Hepatic stellate cell (primary cell): ENCODE data around the gene AHCTF1.

ENCODE experiments used
- DNase-seq: peaks from one replicate; pipeline ENCODE4 v3.0.0; 2011; ENCODE audit warnings: low spot score

AHCTF1 gene, protein sequence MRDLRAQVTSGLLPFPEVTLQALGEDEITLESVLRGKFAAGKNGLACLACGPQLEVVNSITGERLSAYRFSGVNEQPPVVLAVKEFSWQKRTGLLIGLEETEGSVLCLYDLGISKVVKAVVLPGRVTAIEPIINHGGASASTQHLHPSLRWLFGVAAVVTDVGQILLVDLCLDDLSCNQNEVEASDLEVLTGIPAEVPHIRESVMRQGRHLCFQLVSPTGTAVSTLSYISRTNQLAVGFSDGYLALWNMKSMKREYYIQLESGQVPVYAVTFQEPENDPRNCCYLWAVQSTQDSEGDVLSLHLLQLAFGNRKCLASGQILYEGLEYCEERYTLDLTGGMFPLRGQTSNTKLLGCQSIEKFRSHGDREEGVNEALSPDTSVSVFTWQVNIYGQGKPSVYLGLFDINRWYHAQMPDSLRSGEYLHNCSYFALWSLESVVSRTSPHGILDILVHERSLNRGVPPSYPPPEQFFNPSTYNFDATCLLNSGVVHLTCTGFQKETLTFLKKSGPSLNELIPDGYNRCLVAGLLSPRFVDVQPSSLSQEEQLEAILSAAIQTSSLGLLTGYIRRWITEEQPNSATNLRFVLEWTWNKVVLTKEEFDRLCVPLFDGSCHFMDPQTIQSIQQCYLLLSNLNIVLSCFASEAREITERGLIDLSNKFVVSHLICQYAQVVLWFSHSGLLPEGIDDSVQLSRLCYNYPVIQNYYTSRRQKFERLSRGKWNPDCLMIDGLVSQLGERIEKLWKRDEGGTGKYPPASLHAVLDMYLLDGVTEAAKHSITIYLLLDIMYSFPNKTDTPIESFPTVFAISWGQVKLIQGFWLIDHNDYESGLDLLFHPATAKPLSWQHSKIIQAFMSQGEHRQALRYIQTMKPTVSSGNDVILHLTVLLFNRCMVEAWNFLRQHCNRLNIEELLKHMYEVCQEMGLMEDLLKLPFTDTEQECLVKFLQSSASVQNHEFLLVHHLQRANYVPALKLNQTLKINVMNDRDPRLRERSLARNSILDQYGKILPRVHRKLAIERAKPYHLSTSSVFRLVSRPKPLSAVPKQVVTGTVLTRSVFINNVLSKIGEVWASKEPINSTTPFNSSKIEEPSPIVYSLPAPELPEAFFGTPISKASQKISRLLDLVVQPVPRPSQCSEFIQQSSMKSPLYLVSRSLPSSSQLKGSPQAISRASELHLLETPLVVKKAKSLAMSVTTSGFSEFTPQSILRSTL (N-terminal part only)

DNA sequence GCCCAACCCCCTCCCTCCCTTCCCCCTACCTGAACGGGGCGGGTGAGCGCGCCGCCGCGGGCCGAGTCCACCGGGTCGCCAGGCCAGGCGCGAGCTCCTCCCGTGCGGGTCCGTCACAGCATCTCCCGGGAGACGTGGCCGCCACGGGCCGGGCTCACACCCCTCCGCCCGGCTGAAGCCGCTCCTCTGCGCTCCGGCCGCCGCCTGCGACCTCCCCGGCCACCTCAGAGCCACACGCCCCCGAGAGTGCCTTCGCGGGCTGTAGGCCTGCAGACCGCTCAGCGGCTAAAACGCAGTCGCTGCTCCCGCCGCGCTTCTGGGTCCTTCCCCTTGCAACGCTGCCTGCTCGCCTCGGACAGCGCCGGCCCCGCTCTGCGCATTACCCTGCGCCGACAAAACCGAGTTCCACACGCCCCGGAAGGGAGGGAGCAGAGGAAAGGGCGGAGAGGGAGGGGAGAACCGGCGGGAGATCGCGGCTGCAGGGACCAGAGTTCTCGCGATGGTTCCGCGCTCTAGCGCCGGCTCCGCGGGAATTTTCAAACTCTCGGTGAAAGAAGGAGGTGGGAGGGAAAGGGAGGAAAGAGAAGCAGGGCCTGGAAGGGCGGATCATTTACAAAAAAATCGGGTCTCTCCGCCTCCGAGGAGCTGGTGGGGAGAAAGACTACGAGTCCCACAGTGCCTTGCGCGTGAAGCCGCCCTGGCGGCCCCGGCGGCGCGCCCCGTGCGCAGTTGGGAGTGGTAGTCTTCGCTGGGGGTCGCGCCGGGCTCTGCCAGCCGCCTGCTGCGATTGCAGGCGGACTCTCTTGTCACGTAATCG lies at the start of gene AHCTF1:
AHCTF1 (minus strand) TSS at position 400 of the 817 bp plus-strand sequence. CDS start 13,578 bp downstream, outside the sequence.
- peak; percentile 97 for DNase-seq

DNA sequence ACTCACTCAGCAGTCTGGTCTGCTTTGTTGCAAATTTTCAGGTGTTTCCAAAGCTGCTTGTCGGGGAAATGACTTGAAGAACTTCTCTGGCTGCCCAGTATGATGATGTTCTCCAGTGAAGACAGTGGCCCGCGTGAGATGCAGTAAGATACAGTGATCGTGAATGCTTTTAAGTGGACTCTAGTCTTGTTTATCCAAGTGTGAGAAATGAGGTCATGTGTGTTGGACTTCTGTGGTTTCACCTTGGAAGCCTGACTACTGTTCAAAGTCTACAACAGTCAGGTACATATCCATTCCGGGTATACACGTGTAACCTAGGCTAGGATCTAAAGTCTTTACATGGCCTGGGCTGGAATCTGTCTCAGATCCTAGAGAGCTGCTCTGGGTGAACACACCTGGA lies 47.0 kb upstream of the AHCTF1 start:
- DNase-seq = no peak

DNA sequence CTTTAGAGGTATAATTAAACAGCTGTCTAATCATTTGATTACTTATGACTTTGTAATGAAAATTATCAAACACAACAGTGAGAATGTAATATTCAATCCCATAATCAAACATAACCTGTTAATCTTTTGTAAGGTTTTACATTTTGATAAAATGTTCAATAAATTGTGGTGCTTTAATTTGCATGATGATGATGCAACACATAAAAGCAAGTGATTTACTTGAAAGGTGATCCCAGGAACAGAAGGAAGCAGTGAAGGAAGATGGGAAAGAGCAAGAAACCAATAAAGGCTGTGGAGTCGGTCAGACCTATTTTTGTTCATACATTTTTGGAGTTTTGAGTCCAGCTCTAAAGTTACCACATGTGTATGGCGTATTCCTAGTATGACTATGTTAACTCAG lies 46.5 kb upstream of the AHCTF1 start:
- no peak for DNase-seq

DNA sequence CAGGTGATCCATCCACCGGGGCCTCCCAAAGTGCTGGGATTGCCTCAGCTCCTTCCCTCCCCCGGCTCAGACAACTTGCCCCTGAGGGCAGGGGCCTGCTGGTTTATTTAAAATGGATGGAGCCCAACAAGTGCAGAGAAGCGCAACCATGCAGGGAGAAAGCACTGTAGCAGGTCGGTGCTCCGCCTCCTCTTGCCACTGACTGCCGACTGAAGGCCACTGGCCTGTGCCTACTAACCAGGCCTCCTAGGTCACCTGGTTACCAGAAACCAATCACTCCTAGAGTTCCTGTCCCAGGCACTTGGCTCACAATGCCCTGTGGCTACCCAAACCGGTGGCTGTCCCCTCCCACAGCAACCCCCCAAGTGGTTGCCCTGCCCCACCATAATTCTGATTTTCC lies 40.2 kb upstream of the AHCTF1 start:
- no peak for DNase-seq

DNA sequence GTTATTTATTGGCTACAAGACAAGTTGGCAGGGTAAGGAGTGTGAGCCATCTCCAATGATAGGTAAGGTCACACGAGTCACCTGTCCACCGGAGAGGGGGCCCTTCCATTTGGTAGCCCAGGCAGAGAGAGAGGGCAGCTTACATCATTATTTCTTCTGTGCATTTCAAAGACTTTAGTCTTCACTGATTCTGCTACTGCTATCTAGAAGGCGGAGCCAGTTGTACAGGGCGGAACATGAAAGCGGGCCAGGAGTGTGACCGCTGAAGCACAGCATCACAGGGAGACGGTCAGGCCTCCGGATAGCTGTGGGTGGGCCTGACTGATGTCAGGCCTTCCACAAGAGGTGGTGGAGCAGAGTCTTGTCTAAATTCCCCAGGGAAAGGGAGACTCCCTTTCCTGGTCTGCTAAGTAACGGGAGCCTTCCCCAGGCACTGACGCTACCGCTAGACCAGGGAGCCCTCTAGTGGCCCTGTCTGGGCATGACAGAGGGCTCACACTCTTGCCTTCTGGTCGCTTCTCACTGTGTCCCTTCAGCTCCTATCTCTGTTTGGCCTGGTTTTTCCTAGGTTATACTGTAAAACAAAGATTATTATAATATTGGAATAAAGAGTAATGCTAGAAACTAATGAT lies 39.5 kb upstream of the AHCTF1 start:
- peak; percentile 11 for DNase-seq

DNA sequence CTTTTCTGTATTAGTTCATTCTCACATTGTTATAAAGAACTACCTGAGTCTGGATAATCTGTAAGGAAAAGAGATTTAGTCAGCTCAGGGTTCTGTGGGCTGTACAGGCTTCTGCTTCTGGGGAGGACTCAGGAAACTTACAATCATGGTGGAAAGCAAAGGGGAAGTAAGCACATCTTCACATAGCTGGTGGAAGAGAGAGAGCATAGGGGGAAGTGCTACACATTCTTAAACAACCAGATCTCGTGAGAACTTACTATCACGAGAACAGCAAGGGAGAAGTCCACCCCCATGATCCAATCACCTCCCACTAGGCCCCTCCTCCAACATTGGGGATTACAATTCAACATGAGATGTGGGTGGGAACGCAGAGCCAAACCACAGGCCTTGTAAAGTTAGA lies 37.9 kb upstream of the AHCTF1 start:
- no peak for DNase-seq

DNA sequence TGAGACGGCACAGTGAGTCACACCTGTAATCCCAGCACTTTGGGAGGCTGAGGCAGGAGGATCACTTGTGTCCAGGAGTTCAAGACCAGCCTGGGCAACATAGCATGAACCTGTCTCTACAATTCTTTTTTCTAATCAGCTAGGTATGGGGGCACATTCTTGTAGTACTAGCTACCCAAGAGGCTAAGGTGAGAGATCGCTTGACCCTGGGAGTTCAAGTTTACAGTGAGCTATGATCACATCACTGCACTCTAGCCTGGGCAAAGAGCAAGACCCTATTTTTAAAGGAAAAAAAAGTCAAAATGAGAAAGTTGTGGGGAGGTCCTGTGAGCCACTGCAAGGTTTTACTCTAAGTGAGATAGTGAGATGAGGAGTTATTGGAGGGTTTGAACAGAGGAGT lies 34.8 kb upstream of the AHCTF1 start:
- DNase-seq = no peak

DNA sequence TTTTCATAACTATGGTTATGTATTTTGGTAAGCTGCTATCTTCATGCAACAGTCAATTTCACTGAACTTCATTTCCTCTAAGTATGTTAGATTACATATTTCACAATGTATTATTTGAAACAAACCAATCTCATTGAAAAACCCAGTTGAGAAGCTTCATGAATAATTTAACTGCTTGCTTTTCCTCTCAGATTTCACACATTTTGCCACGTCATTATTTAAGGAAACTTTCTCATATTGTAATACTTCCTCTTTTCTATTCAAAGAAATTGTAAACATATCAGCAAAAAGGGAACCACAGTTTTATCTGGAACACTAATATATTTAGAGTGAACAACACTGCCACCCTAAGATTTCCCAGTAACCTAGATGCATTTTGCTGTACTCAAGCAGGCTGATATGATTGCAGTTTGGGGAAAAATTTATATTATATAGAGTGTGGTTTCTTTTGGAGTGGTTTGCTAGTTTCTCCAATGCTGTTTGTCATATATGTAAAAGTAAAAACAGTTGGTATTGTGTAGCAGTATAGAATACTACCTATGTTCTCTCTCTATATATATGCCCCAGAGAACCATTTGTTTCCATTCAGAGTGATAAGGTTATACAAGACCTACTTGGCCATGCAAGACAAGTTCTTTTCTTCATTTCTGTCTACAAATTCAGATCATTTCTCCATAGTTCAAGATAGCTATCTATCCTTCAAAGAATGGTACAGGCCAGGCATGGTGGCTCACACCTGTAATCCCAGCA lies 28.4 kb upstream of the AHCTF1 start:
- DNase-seq = no peak

DNA sequence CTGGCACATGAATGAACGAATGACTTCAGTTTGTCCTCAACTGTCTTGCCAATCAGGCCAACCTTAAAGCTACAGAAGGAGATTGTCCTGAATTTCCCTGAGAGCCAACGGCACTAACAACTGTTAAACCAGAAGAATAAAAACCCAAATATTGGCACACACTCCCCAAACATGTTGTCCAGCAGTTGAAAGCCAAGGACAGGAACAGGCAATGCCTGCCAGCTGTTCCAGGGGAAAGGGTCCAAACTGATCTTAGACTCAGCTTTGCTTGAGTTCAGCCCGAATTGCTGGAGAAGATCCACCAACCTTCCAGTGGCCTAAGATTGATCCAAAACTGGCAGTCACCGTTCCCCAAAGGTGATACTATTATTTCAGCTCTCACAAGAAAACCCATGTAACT lies 22.4 kb upstream of the AHCTF1 start:
- no peak for DNase-seq

DNA sequence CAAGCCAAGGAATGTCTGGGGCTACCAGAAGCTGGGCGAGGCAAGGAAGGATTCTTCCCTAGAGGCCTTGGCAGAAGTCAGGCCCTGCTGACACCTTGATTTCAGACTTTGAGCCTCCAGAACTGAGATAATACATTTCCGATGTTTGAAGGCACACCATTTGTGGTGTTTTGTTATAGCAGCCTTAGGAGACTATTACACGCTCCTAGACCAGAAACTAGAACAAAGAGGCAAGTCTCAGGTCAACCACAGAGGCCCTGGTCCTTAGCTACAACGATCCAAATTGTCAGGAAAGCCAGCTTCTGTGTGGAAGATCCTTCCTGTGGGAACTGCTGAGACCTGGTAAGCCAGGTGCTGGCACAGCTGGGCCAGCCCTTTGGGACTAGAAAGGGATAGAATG lies 19.7 kb upstream of the AHCTF1 start:
- no peak for DNase-seq

DNA sequence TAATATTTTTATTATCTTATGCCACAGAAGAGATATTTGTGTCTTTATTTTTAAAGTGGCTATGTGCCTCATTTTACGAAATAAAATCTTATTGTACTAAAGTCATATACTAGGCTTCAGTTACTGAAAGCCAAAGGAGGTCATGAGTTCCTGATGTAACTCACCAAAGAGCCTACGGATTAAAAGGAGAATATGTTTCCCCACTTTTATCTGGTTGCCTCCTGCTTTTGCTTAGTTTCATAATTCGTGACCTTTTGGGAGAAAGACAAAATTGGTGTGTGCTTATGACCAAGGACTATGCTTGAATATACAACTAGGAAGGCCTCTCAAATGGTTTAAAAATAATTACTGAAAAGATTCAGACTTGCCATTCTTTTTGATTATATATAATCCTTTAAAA lies 18.2 kb upstream of the AHCTF1 start:
- DNase-seq = no peak

DNA sequence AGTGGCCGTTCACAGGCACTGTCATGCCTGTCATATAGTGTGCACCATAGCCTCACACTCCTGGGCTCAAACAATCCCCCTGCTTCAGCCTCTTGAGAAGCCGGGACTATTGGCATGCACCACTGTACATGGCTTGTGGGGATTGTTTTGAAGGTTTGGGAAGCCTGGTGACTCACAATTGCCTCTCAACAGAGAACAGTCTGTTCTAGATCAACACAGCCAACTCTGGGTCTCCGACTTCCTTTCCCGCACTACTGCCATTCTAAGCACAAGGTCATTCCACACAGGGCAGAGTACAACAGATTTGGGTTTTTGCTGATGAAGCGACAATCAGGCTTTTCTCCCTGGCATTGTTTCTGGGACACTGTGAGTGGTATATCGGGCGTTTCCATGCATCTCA lies 15.5 kb upstream of the AHCTF1 start:
- peak; percentile 14 for DNase-seq

DNA sequence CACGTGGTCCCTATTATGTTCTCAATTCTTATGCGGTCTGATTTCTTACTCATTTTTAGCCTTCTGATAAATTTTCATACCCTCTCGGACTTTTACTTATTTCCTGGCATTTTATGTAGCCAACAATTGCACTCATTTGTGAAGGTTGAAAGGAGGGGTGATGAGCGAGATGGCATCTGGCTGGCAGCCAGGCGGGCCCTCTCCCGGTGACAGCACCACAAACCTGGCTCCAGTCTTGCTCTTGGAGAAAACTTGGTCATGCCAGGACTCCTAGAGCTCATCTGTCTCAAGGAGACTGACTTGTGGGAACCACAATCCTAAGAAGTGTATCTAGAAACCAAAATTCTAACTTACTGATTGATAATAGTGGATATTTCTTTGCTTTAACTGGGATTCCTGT lies 14.6 kb upstream of the AHCTF1 start:
- no peak for DNase-seq

DNA sequence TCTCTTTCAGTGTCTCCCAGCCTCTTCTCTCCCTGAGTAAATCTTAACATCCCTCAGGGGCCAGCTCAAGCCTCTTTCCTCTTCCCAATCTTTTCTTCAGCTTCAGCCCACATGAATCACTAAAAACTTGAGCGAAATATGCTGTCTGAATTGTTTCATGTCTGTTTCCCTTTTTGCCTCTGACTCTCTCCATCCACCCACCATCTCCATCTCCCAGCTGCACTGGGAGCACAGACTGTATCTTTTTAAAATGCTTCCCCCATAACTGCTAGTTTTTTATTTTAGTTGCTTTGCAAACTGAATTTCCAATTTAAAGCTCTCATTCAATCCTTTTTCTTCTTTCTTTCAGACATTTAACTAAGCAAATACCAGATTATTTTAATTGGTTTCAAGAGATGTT lies 3.0 kb upstream of the AHCTF1 start:
- no peak for DNase-seq

DNA sequence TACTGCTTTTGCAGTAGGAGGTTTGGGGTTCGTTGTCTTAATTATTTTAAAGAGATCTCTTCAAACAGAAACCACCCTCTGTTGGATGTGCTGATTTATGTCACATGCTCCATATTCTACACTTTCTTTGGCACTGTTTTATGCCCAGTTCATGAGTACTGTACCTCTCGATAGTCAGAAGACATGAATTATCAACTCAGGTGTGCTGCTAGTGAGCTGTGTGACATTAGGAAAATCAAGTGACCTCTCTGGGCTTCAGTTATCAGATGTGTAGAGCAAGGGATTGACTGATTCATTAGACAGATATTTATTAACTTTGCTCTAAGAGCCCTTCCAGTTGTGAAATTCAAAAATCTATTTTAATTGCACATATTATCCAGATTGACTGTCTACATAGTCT lies 2.1 kb upstream of the AHCTF1 start:
- no peak for DNase-seq

DNA sequence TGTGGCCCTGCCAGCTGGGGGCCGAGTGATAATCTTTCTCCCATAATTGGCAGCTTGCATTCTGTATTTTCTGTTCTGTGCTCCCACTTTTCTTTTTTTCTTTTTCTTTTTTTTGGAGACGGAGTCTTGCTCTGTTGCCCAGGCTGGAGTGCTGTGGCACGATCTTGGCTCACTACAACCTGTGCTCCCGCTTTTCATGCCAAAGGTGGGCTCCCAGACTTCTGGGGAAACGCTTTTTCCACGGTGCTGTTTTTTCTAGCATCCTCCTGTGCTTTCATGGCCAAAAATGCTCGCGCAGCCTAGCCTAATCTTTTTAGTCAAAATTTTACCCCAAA lies 585 bp upstream of the AHCTF1 start:
- DNase-seq = no peak

DNA sequence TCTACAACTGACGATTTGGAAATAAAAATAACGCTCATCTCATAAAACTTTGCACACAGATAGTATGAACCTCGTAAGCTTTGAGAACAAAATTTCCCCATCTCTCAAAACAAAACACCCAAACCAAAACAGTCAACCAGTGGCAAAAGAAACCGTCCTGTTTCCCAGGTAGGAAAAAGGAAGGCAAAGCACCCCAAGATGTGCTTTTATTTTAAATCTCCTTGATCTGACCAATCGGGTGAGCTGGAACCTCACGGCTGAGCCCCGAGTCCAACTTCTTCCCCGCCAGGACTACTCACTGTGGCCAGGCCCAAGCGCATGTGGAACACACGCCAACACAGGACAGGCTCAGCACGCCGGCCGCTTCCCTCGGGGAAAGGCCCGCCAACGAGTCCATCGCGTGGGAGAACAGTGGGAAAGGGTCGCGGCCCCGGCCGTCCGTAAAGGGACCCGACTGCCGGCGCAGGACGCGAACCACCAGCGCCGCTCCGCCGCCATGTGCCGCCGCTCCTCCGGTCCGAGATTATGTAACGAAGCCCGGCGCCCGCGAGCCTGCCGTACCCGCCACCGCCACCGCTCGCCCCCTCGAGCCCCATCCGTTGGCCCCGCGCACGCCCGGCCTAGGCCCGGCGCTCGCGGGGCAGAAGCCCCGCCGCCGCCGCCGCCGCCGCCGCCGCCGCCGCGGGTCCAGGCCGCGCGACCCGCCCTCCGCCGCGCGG lies 759 bp downstream of the AHCTF1 start:
- peak; percentile 63 for DNase-seq

DNA sequence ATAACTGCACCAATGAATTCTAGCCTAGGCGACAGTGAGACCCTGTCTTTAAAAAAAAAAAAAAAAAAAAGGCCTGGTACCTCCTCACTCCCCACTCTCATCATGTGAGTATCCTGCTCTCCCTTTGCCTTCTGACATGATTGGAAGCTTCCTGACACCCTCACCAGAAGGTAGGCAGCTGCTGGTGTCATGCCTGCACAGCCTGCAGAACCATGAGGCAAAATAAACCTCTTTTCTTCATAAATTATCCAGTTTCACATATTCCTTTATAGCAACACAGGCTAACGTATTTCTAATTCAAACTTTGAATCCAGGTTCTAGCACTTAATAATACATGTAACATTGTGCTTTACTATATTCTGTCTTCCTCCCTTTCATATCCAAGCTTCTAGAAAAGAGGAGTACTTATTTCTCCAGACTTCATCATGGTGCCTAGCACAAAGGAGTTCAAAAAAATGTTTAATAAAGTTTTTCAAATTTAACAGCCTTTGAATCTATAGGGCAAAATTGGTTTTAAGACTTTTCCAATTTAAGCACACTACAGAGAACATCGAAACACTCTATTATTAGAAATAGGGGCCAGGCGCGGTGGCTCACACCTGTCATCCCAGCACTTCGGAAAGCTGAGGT lies 5.6 kb downstream of the AHCTF1 start:
- no peak for DNase-seq

DNA sequence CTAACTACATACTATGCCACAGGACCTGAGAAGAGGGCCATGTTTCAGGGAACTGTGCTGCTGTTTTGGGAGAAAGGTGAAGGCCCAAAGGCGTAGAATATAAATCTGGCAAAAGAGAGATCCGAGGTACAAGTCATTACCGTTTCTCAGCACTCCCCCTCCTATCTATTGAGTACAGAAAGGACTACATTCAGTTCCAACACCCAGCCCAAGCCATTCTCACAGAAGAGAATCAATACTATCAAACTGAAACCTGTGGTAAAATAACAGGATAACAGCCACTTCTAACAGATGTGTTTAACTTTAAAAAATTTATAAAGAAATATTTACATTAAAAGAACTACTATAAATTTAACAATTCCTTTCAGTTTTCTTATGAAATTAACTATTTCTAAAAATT lies 7.8 kb downstream of the AHCTF1 start:
- DNase-seq = no peak
